A549 treated with GW870086 at 1 μM for 4 hours (cell line): ENCODE data around the gene EEF1AKMT2. TPM values are rescaled to one million over a fixed set of nuclear protein-coding genes. Genes with fewer than 3 reads are reported as not detected.

Source experiments
- total RNA-seq: library from RNA; stranded (reverse); fragments of 200-300 nt; extraction: Qiagen RNA extraction; gene quantifications from 5 replicates; pipeline ENCODE4 v1.2.3, GENCODE V29; 2022; ENCODE audit warnings: low read depth

EEF1AKMT2 gene
- 15.6 to 21.8 TPM (median 18.2 TPM) in 5 replicates for total RNA-seq

GRCh38 chr10:124791547-124792348 lies at the start of gene EEF1AKMT2:
Gene EEF1AKMT2 (minus strand): TSS chr10:124791887. CDS start chr10:124791833, 54 bp downstream.

GRCh38 chr10:124744102-124745050 lies 47.3 kb downstream of the EEF1AKMT2 start, which contains the start of gene FAM53B:
Gene FAM53B (minus strand): TSS chr10:124744378. CDS start chr10:124706713, 37,665 bp downstream.

Other genes starting within 250 kb of the EEF1AKMT2 start
- gene FAM53B, start 47.5 kb downstream of the EEF1AKMT2 start, total RNA-seq, result 9.8 to 12.7 TPM (median 12.1 TPM) in 5 replicates
- 14.0 to 17.2 TPM (median 15.7 TPM) in 5 replicates for gene ABRAXAS2, start 9.9 kb upstream of the EEF1AKMT2 start, total RNA-seq
- gene ZRANB1, start 150.2 kb upstream of the EEF1AKMT2 start, total RNA-seq, result 7.2 to 9.8 TPM (median 8.9 TPM) in 5 replicates